Transverse colon (tissue), 4 donors: Measurements from ENCODE around the gene PRR29. TPM values are rescaled to one million over a fixed set of nuclear protein-coding genes. Genes with fewer than 3 reads are reported as not detected.

ENCODE experiments used
- DNase-seq: peaks from one replicate; pipeline ENCODE4 v3.0.0-alpha.2; 2019
- H3K27ac ChIP-seq, 4 donors: fragments of 200-600 bp; sonication (generic); 2 replicates each; pipeline ENCODE4 v1.5.1; 2016 to 2018; ENCODE audit warnings: inconsistent platforms in 4 of 4
- H3K27me3 ChIP-seq: fragments of 200-600 bp; sonication (generic); 2 replicates; pipeline ENCODE4 v1.5.1; 2017; ENCODE audit warnings: inconsistent platforms
- H3K36me3 ChIP-seq, 4 donors: fragments of 200-600 bp; sonication (generic); 2 replicates each; pipeline ENCODE4 v1.5.1; 2017 to 2019; ENCODE audit warnings: inconsistent platforms in 4 of 4
- H3K4me1 ChIP-seq, 4 donors: fragments of 200-600 bp; sonication (generic); 2 replicates each; pipeline ENCODE4 v1.5.1; 2017 to 2020; ENCODE audit warnings: inconsistent platforms in 4 of 4
- H3K4me3 ChIP-seq, 4 donors: fragments of 200-600 bp; sonication (generic); 1 replicate in 1 of 4; 2 replicates in 3 of 4; pipeline versions ENCODE4 v1.5.1 to v1.6.1; 2017 to 2019; ENCODE audit warnings: inconsistent platforms in 4 of 4
- H3K9me3 ChIP-seq, 2 donors: fragments of 200-600 bp; sonication (generic); 2 replicates each; pipeline ENCODE4 v1.5.1; 2017 to 2019; ENCODE audit warnings: inconsistent platforms in 2 of 2
- EP300 ChIP-seq: sonication (generic); formaldehyde crosslinking; IDR thresholded peaks from one replicate; pipeline ENCODE4 v1.6.1; 2017; ENCODE audit warnings: antibody characterized with exemption, low read depth
- POLR2A ChIP-seq: fragments of 450-650 bp; IDR thresholded peaks from one replicate; pipeline ENCODE4 v1.6.1; 2016; ENCODE audit warnings: antibody characterized with exemption, mild to moderate bottlenecking, moderate library complexity
- POLR2AphosphoS5 ChIP-seq, 3 donors: sonication (generic); formaldehyde crosslinking; IDR thresholded peaks; one replicate each; pipeline ENCODE4 v1.6.1; 2016; ENCODE audit warnings: antibody characterized with exemption in 3 of 3
- WGBS, 2 donors: methylation state at CpG; one replicate each; pipeline ENCODE4 v1.1.5; 2018; ENCODE audit warnings: low coverage in 1 of 2; 5-methylcytosine and 5-hydroxymethylcytosine counted together
- in situ Hi-C, 4 donors: fragments of 200-750 bp; cut with MboI; loops; one replicate each; pipeline versions ENCODE4 v1.15.0 to v1.15.1; 2017; ENCODE audit warnings: low sequenced_read_pairs in 3 of 4, low pct_ligation_motif_present in 1 of 4, low pct_unique_long_range_greater_than_20kb in 1 of 4
- intact Hi-C: fragments of 100-400 bp; cut with DNase I; formaldehyde crosslinking; loops from one replicate; pipeline ENCODE4 v1.15.1; 2023; ENCODE audit warnings: low total_unique reads
- total RNA-seq, 4 donors: library from RNA; depleted of rRNA; stranded (reverse); fragments of >200 nt; gene quantifications; one replicate each; pipeline ENCODE4 v1.1.0, GENCODE V29; 2016
- TF ChIP-seq, protein P1 (sequence below), 5 experiments: fragments of 200-600 bp in 3 of 5; fragments of 450-650 bp in 2 of 5; sonication (generic) in 3 of 5; IDR thresholded peaks; 1 replicate in 2 of 5; 2 replicates in 3 of 5; pipeline ENCODE4 v1.5.1; 2016 to 2017; ENCODE audit warnings: antibody characterized with exemption in 5 of 5, inconsistent platforms in 3 of 5, mild to moderate bottlenecking in 2 of 5, moderate library complexity in 1 of 5

PRR29 gene
- total RNA-seq, 4 donors from 2014 or later, result not detected

DNA sequence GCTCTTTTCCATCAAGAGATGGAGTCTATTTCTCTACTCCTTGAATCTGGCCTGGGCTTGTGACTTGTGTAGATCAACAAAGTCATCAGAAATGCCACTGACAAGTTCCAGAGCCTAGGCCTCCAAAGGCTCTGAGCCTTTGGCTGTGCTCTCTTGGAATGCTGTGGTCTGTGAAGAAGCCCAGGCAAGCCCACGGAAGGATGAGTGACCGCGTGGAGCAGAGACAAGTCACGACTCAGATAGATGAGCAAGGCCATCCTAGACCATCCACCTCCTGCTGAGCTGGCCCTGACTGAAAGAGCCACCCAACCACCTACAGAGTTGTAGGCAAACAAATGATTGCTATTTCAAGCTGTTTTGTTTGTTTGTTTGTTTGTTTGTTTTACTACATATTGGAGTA lies 33.9 kb downstream of the PRR29 start:
- no peaks in the 10 kb centered on the region for H3K36me3 ChIP-seq
- no peak for DNase-seq
- TF ChIP-seq POLR2AphosphoS5 (IDR thresholded peaks at IDR 0.05), result no peak
- no peak for TF ChIP-seq EP300
- TF ChIP-seq, protein P1, sequence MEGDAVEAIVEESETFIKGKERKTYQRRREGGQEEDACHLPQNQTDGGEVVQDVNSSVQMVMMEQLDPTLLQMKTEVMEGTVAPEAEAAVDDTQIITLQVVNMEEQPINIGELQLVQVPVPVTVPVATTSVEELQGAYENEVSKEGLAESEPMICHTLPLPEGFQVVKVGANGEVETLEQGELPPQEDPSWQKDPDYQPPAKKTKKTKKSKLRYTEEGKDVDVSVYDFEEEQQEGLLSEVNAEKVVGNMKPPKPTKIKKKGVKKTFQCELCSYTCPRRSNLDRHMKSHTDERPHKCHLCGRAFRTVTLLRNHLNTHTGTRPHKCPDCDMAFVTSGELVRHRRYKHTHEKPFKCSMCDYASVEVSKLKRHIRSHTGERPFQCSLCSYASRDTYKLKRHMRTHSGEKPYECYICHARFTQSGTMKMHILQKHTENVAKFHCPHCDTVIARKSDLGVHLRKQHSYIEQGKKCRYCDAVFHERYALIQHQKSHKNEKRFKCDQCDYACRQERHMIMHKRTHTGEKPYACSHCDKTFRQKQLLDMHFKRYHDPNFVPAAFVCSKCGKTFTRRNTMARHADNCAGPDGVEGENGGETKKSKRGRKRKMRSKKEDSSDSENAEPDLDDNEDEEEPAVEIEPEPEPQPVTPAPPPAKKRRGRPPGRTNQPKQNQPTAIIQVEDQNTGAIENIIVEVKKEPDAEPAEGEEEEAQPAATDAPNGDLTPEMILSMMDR (IDR thresholded peaks at IDR 0.05), result no peak
- no peak for TF ChIP-seq POLR2A
- 95% methylated on average over 4 of the region's 4 CpGs; no CpG with 5 or more reads in 1 of the 2 donors for WGBS, 2 donors
- in situ Hi-C loops, result loop anchor here in 3 of 4 donors (10.0 to 25.0 kb wide), 2 partner anchors 113 to 255 kb away; no protein-coding TSS in a partner anchor
- H3K4me3 ChIP-seq, result no peak overlapping the region
- no peaks in the 10 kb centered on the region for H3K4me1 ChIP-seq
- H3K9me3 ChIP-seq, result no peaks in the 10 kb centered on the region
- no peak overlapping the region for H3K27ac ChIP-seq
- intact Hi-C loops, result no loop called here
- H3K27me3 ChIP-seq, result no peaks in the 10 kb centered on the region

DNA sequence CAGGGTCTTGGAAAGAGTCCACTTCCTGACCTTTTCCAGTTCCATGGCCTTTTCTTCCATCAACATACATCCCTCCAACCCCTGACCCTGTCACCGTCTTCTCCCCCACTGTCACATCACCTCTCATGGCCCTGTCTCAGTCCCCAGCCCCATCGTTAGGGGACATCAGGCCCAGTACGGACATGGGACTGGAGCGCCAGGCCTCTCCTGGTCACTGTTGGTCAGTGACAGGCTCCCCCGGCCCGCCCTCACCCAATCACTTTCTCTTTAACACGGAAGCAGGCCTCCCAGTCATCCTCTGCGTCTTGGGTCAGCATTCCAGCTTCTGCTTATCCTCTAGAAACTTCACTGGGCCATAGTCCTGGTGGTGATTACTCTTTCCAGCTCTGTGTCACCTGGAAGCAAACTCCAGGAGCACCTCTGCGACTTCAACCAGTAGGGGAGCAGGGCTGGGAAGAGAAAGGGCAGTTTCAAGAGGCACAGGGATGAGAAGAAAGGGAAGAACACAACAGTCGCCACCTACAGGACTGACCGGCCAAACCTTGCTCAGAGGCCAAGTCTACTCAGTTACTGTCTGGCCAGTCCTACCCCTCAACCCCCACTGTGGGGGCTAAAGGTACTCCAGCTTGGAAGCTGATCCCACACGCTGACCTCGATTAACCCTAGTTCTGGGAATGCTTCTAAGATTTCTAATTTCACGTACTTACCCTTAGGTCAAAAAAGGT lies 38.2 kb downstream of the PRR29 start:
- H3K4me3 ChIP-seq, result no peak overlapping the region
- intact Hi-C loops, result no loop called here
- no peaks in the 10 kb centered on the region for H3K36me3 ChIP-seq
- in situ Hi-C loops, result loop anchor here in 3 of 4 donors (10.0 to 25.0 kb wide), 2 partner anchors 108 to 251 kb away; no protein-coding TSS in a partner anchor
- TF ChIP-seq, protein P1 (IDR thresholded peaks at IDR 0.05), result no peak
- no peak for TF ChIP-seq POLR2A
- TF ChIP-seq EP300, result no peak
- TF ChIP-seq POLR2AphosphoS5 (IDR thresholded peaks at IDR 0.05), result no peak
- DNase-seq, result no peak
- no peak overlapping the region for H3K27ac ChIP-seq
- H3K4me1 ChIP-seq, result peaks cover 0 to 2% (median 0%) of the 10 kb centered on the region in 4 donors
- no peaks in the 10 kb centered on the region for H3K27me3 ChIP-seq
- 89 to 90% methylated on average over 9 to 14 of the region's 14 CpGs for WGBS, 2 donors
- no peaks in the 10 kb centered on the region for H3K9me3 ChIP-seq

DNA sequence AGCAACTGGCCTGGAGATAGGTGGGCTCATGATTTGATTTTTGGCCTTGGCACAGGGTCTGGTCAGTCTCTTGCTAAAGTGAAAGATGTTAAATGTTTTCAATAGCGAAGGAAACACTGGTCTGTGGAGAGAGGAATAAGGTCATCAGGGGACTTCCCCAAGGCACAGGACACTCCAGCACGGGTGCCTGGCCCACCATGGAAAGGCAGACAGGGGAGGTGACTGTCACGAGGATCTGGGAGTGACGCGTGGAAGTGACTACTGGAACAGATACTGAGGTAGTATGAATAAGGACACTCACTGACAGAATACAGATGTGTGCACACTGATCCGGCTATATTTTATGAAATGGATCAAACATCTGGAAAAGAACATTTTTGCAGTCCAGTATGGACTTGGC lies 39.0 kb downstream of the PRR29 start:
- H3K9me3 ChIP-seq, result no peaks in the 10 kb centered on the region
- H3K36me3 ChIP-seq, result no peaks in the 10 kb centered on the region
- in situ Hi-C loops, result loop anchor here in 3 of 4 donors (10.0 to 25.0 kb wide), 2 partner anchors 108 to 250 kb away; no protein-coding TSS in a partner anchor
- no peak overlapping the region for H3K4me3 ChIP-seq
- H3K27ac ChIP-seq, result no peak overlapping the region
- DNase-seq, result no peak
- no peaks in the 10 kb centered on the region for H3K27me3 ChIP-seq
- no peak for TF ChIP-seq EP300
- TF ChIP-seq, protein P1 (IDR thresholded peaks at IDR 0.05), result no peak
- no peak for TF ChIP-seq POLR2AphosphoS5 (IDR thresholded peaks at IDR 0.05)
- TF ChIP-seq POLR2A, result no peak
- intact Hi-C loops, result no loop called here
- H3K4me1 ChIP-seq, result peaks cover 0 to 2% (median 0%) of the 10 kb centered on the region in 4 donors
- 78 to 89% methylated on average over 4 to 6 of the region's 6 CpGs for WGBS, 2 donors

DNA sequence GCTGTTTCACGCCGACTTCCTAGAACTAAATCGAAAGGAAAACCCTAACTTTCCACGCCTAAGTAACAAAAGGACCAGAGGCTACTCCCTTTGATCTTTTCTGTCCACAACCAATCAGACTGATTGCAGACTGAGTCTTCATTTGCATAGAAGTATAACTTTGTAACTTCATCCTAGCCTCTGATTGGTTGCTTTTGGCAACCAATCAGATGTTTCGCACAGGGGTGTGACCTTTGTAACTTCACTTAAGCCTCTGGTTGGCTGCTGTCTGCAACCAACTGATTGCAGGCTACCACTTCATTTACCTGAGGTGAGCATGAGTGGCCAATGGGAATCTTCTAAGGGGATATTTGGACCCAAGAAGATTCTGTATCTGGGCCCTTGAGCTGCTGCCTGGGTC lies 39.7 kb downstream of the PRR29 start:
- WGBS, 2 donors, result 95 to 100% methylated on average over 3 to 5 of the region's 5 CpGs
- H3K36me3 ChIP-seq, result peaks cover 0 to 2% (median 0%) of the 10 kb centered on the region in 4 donors
- TF ChIP-seq, protein P1 (IDR thresholded peaks at IDR 0.05), result no peak
- no peak for TF ChIP-seq EP300
- TF ChIP-seq POLR2A, result no peak
- no peak for TF ChIP-seq POLR2AphosphoS5 (IDR thresholded peaks at IDR 0.05)
- no peaks in the 10 kb centered on the region for H3K9me3 ChIP-seq
- intact Hi-C loops (no loop called here), in situ Hi-C loops (loop anchor here in 3 of 4 donors (10.0 to 25.0 kb wide), 2 partner anchors 107 to 249 kb away; no protein-coding TSS in a partner anchor)
- no peaks in the 10 kb centered on the region for H3K27me3 ChIP-seq
- peaks cover 0 to 2% (median 0%) of the 10 kb centered on the region in 4 donors for H3K4me1 ChIP-seq
- no peak for DNase-seq
- no peak overlapping the region for H3K4me3 ChIP-seq
- H3K27ac ChIP-seq, result no peak overlapping the region
